Measurements from ENCODE around the gene PRDX2. TPM values are rescaled to one million over a fixed set of nuclear protein-coding genes. Genes with fewer than 3 reads are reported as not detected.

The PRDX2 gene
- total RNA-seq, 1 donor from 2014 or later, result 259 TPM

- Histone ChIP-seq H3K36me3 (no peaks in the 10 kb centered on the region), H3K4me1 (peaks cover 52 to 75% of the 10 kb centered on the region in 2 donors), H3K4me3 (peak overlapping the region; percentile 58 to 65), H3K9me3 (no peaks in the 10 kb centered on the region), H3K27me3 (no peaks in the 10 kb centered on the region), H3K27ac (peak overlapping the region; percentile 95 to 96)
- intact Hi-C loops (cut with DNase I), result loop anchor here (10.0 kb wide), 1 partner anchor 1249 kb away; the partner anchor contains the start of gene CNN1
- DNase-seq (ENCODE audit: low spot score in 2 of 2), result peak in 1 of 2 donors; percentile 62
- no peak for TF ChIP-seq CTCF (IDR thresholded peaks at IDR 0.05)
Measured at GRCh38 chr19:12783291-12783848, 18.2 kb downstream of the PRDX2 start.

- Histone ChIP-seq H3K27ac (peak overlapping the region; percentile 95 to 96), H3K9me3 (no peaks in the 10 kb centered on the region), H3K4me1 (peaks cover 49 to 68% of the 10 kb centered on the region in 2 donors), H3K36me3 (no peaks in the 10 kb centered on the region), H3K27me3 (no peaks in the 10 kb centered on the region), H3K4me3 (peak overlapping the region; percentile 58 to 65)
- peak in 1 of 3 experiments; percentile 15 for TF ChIP-seq CTCF (IDR thresholded peaks at IDR 0.05)
- peak; percentile 83 to 93 for DNase-seq (ENCODE audit: low spot score in 2 of 2)
- intact Hi-C loops (cut with DNase I), result loop anchor here (10.0 kb wide), 1 partner anchor 1248 kb away; the partner anchor contains the start of gene CNN1
Measured at GRCh38 chr19:12782424-12783290, 18.9 kb downstream of the PRDX2 start.

GRCh38 chr19:12782174-12782423 is 19.5 kb downstream of the PRDX2 start:
- intact Hi-C loops (cut with DNase I), result loop anchor here (10.0 kb wide), 1 partner anchor 1247 kb away; the partner anchor contains the start of gene CNN1
- Histone ChIP-seq H3K4me3 (peak overlapping the region; percentile 58 to 65), H3K9me3 (no peaks in the 10 kb centered on the region), H3K4me1 (peaks cover 43 to 66% of the 10 kb centered on the region in 2 donors), H3K27ac (peak overlapping the region; percentile 95 to 96), H3K27me3 (no peaks in the 10 kb centered on the region), H3K36me3 (no peaks in the 10 kb centered on the region)
- no peak for DNase-seq (ENCODE audit: low spot score in 2 of 2)
- no peak for TF ChIP-seq CTCF (IDR thresholded peaks at IDR 0.05)

- Histone ChIP-seq H3K27ac (peak overlapping the region; percentile 93 to 96), H3K4me1 (peaks cover 34 to 50% of the 10 kb centered on the region in 2 donors), H3K9me3 (no peaks in the 10 kb centered on the region), H3K36me3 (no peaks in the 10 kb centered on the region), H3K27me3 (no peaks in the 10 kb centered on the region), H3K4me3 (peak overlapping the region in 1 of 2 donors; percentile 70)
- intact Hi-C loops (cut with DNase I), result loop anchor here (1.0 to 5.0 kb wide), 3 partner anchors 12 to 1588 kb away; partner anchors contain the start of genes IER2, JUNB and STX10
- peak; percentile 43 to 82 for DNase-seq (ENCODE audit: low spot score in 2 of 2)
- TF ChIP-seq CTCF (IDR thresholded peaks at IDR 0.05), result no peak
Measured at GRCh38 chr19:12779162-12779993, 22.2 kb downstream of the PRDX2 start.

GRCh38 chr19:12778905-12779161 is 22.8 kb downstream of the PRDX2 start:
- peak overlapping the region; percentile 68 to 70 for H3K4me3 ChIP-seq
- peak overlapping the region; percentile 93 to 96 for H3K27ac ChIP-seq
- no peak for DNase-seq (ENCODE audit: low spot score in 2 of 2)
- intact Hi-C loops (cut with DNase I), result loop anchor here (1.0 to 5.0 kb wide), 3 partner anchors 12 to 1588 kb away; partner anchors contain the start of genes IER2, JUNB and STX10
- no peaks in the 10 kb centered on the region for H3K36me3 ChIP-seq
- H3K4me1 ChIP-seq, result peaks cover 30 to 51% of the 10 kb centered on the region in 2 donors
- no peaks in the 10 kb centered on the region for H3K9me3 ChIP-seq
- TF ChIP-seq CTCF (IDR thresholded peaks at IDR 0.05), result no peak
- no peaks in the 10 kb centered on the region for H3K27me3 ChIP-seq

Data from ascending aorta (tissue), 2 donors.